ENCODE measurements around the gene TXNDC16.

DNA sequence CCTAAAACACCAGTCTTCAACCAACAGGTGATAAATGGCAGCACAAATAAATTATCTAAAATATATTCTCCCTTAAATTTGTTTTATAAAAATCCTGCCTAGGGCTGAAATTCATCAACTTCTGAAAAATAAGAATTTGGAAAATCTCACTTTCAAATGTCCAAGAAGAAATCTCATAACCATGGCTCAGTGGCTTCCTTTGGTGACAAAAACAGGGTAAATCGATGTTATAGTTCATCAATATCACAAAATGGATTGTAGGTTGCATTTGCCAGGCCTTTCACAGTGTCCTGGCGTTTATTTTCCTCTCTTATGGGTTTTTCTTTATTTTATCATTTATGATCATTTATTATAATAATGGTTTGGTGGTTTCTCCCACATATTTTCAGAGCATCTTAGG lies 135.2 kb downstream of the TXNDC16 start:
- TF ChIP-seq POLR2AphosphoS5 (IDR thresholded peaks at IDR 0.05; ENCODE audit: insufficient read depth in 1 of 2, low read depth in 1 of 2): no peak
- TF ChIP-seq, protein P1, sequence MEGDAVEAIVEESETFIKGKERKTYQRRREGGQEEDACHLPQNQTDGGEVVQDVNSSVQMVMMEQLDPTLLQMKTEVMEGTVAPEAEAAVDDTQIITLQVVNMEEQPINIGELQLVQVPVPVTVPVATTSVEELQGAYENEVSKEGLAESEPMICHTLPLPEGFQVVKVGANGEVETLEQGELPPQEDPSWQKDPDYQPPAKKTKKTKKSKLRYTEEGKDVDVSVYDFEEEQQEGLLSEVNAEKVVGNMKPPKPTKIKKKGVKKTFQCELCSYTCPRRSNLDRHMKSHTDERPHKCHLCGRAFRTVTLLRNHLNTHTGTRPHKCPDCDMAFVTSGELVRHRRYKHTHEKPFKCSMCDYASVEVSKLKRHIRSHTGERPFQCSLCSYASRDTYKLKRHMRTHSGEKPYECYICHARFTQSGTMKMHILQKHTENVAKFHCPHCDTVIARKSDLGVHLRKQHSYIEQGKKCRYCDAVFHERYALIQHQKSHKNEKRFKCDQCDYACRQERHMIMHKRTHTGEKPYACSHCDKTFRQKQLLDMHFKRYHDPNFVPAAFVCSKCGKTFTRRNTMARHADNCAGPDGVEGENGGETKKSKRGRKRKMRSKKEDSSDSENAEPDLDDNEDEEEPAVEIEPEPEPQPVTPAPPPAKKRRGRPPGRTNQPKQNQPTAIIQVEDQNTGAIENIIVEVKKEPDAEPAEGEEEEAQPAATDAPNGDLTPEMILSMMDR (IDR thresholded peaks at IDR 0.05): no peak
